GM20000 (cell line): ENCODE results near the gene MAGEA8.
"Not testable (repeated sequence)": the region's sequence is repeated elsewhere in the genome, so short reads cannot be mapped to it uniquely, and the experiment has no call there.

Source experiments
- DNase-seq: peaks from one replicate; pipeline ENCODE4 v3.0.0; 2012; ENCODE audit warnings: low spot score

Gene MAGEA8

GRCh38 chrX:149929400-149929799, 48.4 kb downstream of the MAGEA8 start, which contains the start of gene HSFX4:
Gene HSFX4 (plus strand): TSS chrX:149929573. CDS start chrX:149929645, 72 bp downstream.
- DNase-seq: not testable (repeated sequence)

GRCh38 chrX:149931355-149931754, 50.4 kb downstream of the MAGEA8 start:
- not testable (repeated sequence) for DNase-seq

DNA sequence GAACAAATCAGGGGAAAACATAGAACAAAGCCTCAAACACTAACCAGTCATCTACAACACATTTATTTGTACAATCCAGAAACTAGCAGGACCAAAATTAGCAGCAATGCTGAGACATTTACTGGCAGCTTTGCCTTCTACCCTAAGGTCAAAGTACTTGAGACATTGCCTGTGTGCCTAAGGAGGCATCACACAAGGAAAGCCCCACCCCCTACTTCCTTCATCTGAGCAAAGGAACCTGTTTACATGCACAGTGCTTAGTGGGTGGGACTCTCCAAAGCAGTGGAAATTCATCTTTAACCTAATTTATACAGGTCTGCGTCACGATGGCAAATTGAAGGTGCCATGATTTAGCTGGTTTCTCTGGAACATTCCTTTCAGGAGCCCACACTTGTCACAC, 51.2 kb downstream of the MAGEA8 start:
- DNase-seq: not testable (repeated sequence)

- not testable (repeated sequence) for DNase-seq
These were observed 52.0 kb downstream of the MAGEA8 start for GRCh38 chrX:149932970-149933369.

GRCh38 chrX:149933547-149933946, 52.6 kb downstream of the MAGEA8 start:
- not testable (repeated sequence) for DNase-seq
